ENCODE results near the gene C17orf50.

C17orf50 gene

GRCh38 chr17:35784895-35785294 lies 24.2 kb downstream of the C17orf50 start:
- no peak for TF ChIP-seq CTCF (IDR thresholded peaks at IDR 0.05; ENCODE audit: low read depth, low read length)

DNA sequence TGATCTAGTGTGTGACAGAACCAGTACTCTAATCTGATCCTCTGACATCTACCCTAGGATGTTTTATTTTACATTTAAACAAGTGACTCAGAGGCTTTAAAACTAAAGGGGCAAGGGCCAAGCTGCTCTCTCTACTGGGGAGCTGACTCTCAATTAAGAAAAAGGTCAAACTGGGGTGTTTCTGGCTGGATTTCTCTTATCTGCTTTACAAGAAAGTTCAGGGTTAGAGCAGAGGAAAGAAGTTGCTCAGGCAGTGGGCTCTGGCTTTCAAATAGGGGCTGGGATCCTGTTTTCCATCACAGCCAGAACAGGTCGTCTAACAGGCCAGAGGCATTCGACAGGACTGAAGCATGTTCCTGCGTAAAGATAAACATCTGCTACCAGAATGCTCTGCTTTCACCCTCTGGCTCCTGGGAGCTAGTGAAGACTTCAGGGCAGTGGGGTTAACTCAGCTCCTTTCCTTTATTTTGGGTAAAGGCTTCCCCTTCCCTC lies 26.3 kb downstream of the C17orf50 start:
- no peak overlapping the region for H3K4me3 ChIP-seq (ENCODE audit: low read depth, low read length)

More at GRCh38 chr17:35784895-35785294, 24.2 kb downstream of the C17orf50 start:
- H3K4me3 ChIP-seq (ENCODE audit: low read depth, low read length) = no peak overlapping the region

DNA sequence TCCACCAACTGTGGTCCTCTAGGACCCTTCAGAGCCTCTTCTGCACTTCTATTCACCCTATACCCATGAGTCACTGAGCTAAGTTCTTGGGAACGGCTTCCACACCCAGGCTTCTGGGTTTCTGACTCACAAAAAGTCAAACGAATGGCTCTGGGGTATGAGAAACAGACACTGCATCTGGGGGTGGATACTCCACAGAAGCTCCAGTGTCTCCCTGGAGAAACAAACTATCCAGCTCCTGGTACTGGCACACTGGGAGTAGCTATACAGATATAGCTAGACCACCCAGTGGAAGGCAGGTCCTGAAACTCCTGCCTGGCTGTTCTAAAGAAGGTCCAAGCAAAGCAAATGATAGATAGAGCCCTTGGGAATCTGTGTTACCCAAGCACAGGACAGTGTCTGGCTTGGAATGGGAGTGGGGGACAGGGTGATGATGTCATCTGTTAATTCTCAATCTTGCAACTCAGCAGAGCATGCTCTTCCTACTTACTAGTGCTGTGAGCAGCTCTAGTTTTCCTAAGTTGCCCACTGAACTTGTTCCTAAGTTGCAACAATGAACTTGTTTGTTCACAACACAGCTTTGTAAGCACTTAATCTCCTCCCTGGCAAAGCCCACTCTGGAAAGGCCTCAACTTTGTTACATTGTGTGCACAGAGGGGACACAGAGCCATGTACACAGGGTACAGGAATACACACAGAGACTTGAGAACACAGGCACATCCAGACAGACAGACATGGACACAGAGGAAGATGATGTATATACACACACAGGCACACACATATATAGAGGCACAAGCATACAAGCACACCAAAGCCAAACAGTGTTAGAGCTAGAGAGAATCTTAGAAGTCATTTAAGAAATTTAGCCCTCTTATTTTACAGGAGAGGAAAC lies 28.0 kb downstream of the C17orf50 start:
- H3K4me3 ChIP-seq (ENCODE audit: low read depth, low read length) = no peak overlapping the region
- TF ChIP-seq CTCF (IDR thresholded peaks at IDR 0.05; ENCODE audit: low read depth, low read length) = no peak

More for the DNA sequence above, 26.3 kb downstream of the C17orf50 start:
- no peak for TF ChIP-seq CTCF (IDR thresholded peaks at IDR 0.05; ENCODE audit: low read depth, low read length)

GRCh38 chr17:35790841-35791240 lies 30.2 kb downstream of the C17orf50 start:
- H3K4me3 ChIP-seq (ENCODE audit: low read depth, low read length) = no peak overlapping the region
- no peak for TF ChIP-seq CTCF (IDR thresholded peaks at IDR 0.05; ENCODE audit: low read depth, low read length)

DNA sequence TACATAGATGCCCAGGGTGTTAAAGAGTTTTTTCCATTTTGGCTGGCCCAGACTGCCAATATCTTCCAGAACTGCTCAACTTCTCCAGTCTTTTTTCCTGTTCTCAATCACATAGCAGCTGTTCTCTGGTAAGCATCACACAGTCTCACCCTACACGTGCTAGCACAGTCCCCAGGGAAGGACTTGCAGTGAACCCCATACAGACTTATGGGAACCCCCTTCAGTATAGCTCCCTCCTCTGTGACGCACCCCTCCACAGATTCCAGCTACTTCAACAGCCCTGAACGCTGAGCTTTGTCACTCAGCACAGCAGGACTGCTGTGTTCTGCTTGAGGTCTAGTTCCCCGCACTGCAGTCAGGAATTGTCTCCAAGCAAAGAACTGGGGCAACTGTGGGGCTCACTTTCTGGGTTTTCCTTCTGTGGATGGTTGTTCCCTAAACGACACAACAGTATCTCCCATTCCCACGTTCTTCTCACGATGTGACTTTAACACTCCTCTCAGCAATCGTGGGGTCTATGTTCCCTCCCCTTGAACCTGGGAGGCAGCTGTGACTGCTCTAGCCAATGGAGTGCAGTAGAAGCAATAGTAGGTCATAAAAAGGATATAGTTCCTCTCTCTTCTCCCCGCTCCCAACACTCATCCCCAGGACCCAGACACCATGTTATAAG lies 31.1 kb downstream of the C17orf50 start:
- no peak for TF ChIP-seq CTCF (IDR thresholded peaks at IDR 0.05; ENCODE audit: low read depth, low read length)
- H3K4me3 ChIP-seq (ENCODE audit: low read depth, low read length) = no peak overlapping the region

DNA sequence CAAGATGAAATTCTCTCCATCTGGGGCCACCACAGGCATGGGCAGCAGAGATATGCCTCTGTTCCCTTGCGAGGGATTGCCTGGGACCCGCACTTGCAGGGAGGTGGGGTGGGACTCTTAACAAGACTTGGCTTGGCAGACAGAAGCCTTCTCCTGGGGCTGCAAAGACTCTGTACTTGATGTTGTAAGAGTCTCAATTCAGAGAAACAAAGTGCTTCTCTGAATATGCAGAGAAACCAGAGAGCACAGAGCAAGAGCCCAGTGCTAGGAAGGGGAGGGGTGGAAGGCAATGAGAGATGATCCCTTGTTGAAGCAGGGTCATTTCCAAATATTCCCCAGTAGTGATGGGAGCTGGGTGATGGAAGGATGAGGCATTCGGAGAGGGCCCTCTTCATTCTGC lies 32.6 kb downstream of the C17orf50 start:
- TF ChIP-seq CTCF (IDR thresholded peaks at IDR 0.05; ENCODE audit: low read depth, low read length) = no peak
- no peak overlapping the region for H3K4me3 ChIP-seq (ENCODE audit: low read depth, low read length)
